IMR-90 (cell line): Measurements from ENCODE around the gene KLHDC10. TPM values are rescaled to one million over a fixed set of nuclear protein-coding genes. Genes with fewer than 3 reads are reported as not detected.

ENCODE experiments used
- ATAC-seq: fragments of 200-7000 bp; cut with Tn5 transposase; 2 replicates; pipeline ENCODE4 v1.9.1; 2020; ENCODE audit warnings: low read depth, mild to moderate bottlenecking, moderate library complexity
- BruUV-seq: library from RNA; stranded (reverse); fragments of 400-500 nt; replicated peaks from 2 replicates; lab custom pipeline; 2021; lab: Mats Ljungman, UMichigan
- CTCF ChIA-PET: fragments of 300-600 bp; formaldehyde crosslinking; extraction: SDS; loops from one replicate; lab custom pipeline; 2021; ENCODE audit warnings: antibody characterized with exemption; lab: Yijun Ruan, JAX
- POLR2A ChIA-PET: fragments of 300-600 bp; sonication (Branson Sonifier 250); formaldehyde crosslinking; loops from one replicate; lab custom pipeline; 2022; ENCODE audit warnings: antibody characterized with exemption; ENCODE audit not compliant: unreplicated experiment; lab: Charles Lee
- DNase-seq: peaks from one replicate; pipeline ENCODE4 v3.0.0; 2013
- H2AFZ ChIP-seq: replicated peaks from 2 replicates; pipeline ENCODE3; 2013; ENCODE audit warnings: low read length, mild to moderate bottlenecking; ENCODE audit not compliant: poor library complexity
- H2AK5ac ChIP-seq: 2 replicates; pipeline ENCODE4 v1.6.1; 2013; ENCODE audit warnings: low read depth, low read length, inconsistent platforms
- H2AK9ac ChIP-seq: replicated peaks from 2 replicates; pipeline ENCODE3; 2013; ENCODE audit warnings: mild to moderate bottlenecking, low read depth, low read length, moderate library complexity; ENCODE audit not compliant: poor library complexity
- H2BK120ac ChIP-seq: 2 replicates; pipeline ENCODE4 v1.6.1; 2013; ENCODE audit warnings: low read depth, low read length, inconsistent platforms
- H2BK15ac ChIP-seq: 3 replicates; pipeline ENCODE4 v1.6.1; 2013; ENCODE audit warnings: low read depth, low read length, inconsistent platforms
- H2BK20ac ChIP-seq: 2 replicates; pipeline ENCODE4 v1.6.1; 2013; ENCODE audit warnings: low read depth, mild to moderate bottlenecking, inconsistent platforms, low read length, moderate library complexity
- H2BK5ac ChIP-seq: 2 replicates; pipeline ENCODE4 v1.6.1; 2013; ENCODE audit warnings: mild to moderate bottlenecking, low read depth, low read length, inconsistent platforms; ENCODE audit not compliant: poor library complexity, severe bottlenecking
- H3K14ac ChIP-seq: replicated peaks from 2 replicates; pipeline ENCODE4 v1.6.1; 2013; ENCODE audit warnings: low read depth, low read length, inconsistent platforms
- H3K18ac ChIP-seq: 2 replicates; pipeline ENCODE4 v1.6.1; 2013; ENCODE audit warnings: low read depth, low read length, control low read depth
- H3K23ac ChIP-seq: 2 replicates; pipeline ENCODE4 v1.6.1; 2013; ENCODE audit warnings: low read depth, low read length, inconsistent platforms
- H3K27ac ChIP-seq: 2 replicates; pipeline ENCODE4 v1.5.1; 2013; ENCODE audit warnings: mild to moderate bottlenecking, control low read depth, low read length; ENCODE audit not compliant: insufficient read depth
- H3K27me3 ChIP-seq: 2 replicates; pipeline ENCODE4 v1.6.1; 2013; ENCODE audit warnings: low read length; ENCODE audit not compliant: control insufficient read depth, insufficient read depth
- H3K36me3 ChIP-seq: 2 replicates; pipeline ENCODE4 v1.6.1; 2013; ENCODE audit warnings: low read length, mixed read lengths; ENCODE audit not compliant: control insufficient read depth, insufficient read depth
- H3K4ac ChIP-seq: 2 replicates; pipeline ENCODE4 v1.6.1; 2013; ENCODE audit warnings: low read depth, low read length, inconsistent platforms
- H3K4me1 ChIP-seq: 2 replicates; pipeline ENCODE4 v1.6.1; 2013; ENCODE audit warnings: low read length, mixed read lengths; ENCODE audit not compliant: control insufficient read depth, insufficient read depth
- H3K4me2 ChIP-seq: 2 replicates; pipeline ENCODE4 v1.6.1; 2013; ENCODE audit warnings: low read depth, mild to moderate bottlenecking, control low read depth, low read length, moderate library complexity
- H3K4me3 ChIP-seq: 2 replicates; pipeline ENCODE4 v1.5.1; 2013; ENCODE audit warnings: low read depth, mild to moderate bottlenecking, control low read depth, low read length, moderate library complexity; ENCODE audit not compliant: insufficient read depth
- H3K56ac ChIP-seq: 2 replicates; pipeline ENCODE4 v1.6.1; 2013; ENCODE audit warnings: low read length, inconsistent platforms; ENCODE audit not compliant: insufficient read depth; ENCODE audit errors: extremely low read depth
- H3K79me1 ChIP-seq, 2 experiments: 2 replicates each; pipeline ENCODE4 v1.6.1; 2013; ENCODE audit warnings: low read length in 2 of 2, inconsistent platforms in 1 of 2, low read depth in 1 of 2
- H3K9ac ChIP-seq: 2 replicates; pipeline ENCODE4 v1.6.1; 2013; ENCODE audit warnings: low read depth, low read length, control low read depth
- H3K9me1 ChIP-seq: 2 replicates; pipeline ENCODE4 v1.6.1; 2013; ENCODE audit warnings: low read length, inconsistent platforms; ENCODE audit not compliant: insufficient read depth
- H3K9me3 ChIP-seq: 2 replicates; pipeline ENCODE4 v1.6.1; 2013; ENCODE audit warnings: low read length; ENCODE audit not compliant: control insufficient read depth, insufficient read depth
- H4K20me1 ChIP-seq: 2 replicates; pipeline ENCODE4 v1.6.1; 2013; ENCODE audit warnings: low read length, inconsistent platforms; ENCODE audit not compliant: insufficient read depth
- H4K5ac ChIP-seq: 2 replicates; pipeline ENCODE4 v1.6.1; 2013; ENCODE audit warnings: mild to moderate bottlenecking, low read depth, low read length, control low read depth
- H4K8ac ChIP-seq, 2 experiments: 2 replicates each; pipeline ENCODE4 v1.6.1; 2013; ENCODE audit warnings: low read depth in 2 of 2, low read length in 2 of 2, control low read depth in 1 of 2, inconsistent platforms in 1 of 2
- H4K91ac ChIP-seq: 2 replicates; pipeline ENCODE4 v1.6.1; 2013; ENCODE audit warnings: low read depth, low read length, inconsistent platforms; ENCODE audit not compliant: insufficient read depth
- BHLHE40 ChIP-seq: fragments of 150-350 bp; IDR thresholded peaks from 2 replicates; pipeline ENCODE4 v1.6.1; 2016; ENCODE audit warnings: mild to moderate bottlenecking, low read depth, low read length
- CEBPB ChIP-seq: IDR thresholded peaks from 2 replicates; pipeline ENCODE4 v1.6.1; 2012; ENCODE audit warnings: low read depth, low read length, improper control_type of control experiment
- CTCF ChIP-seq: conservative IDR thresholded peaks from 2 replicates; pipeline ENCODE4 v1.5.1; 2012; ENCODE audit warnings: mild to moderate bottlenecking, low read depth, low read length, improper control_type of control experiment
- FOS ChIP-seq: fragments of 150-350 bp; IDR thresholded peaks from 2 replicates; pipeline ENCODE4 v1.6.1; 2016; ENCODE audit warnings: low read depth, low read length
- MAFK ChIP-seq: IDR thresholded peaks from 2 replicates; pipeline ENCODE4 v1.6.1; 2012; ENCODE audit warnings: low read depth, low read length, improper control_type of control experiment
- MXI1 ChIP-seq: IDR thresholded peaks from 2 replicates; pipeline ENCODE4 v1.6.1; 2012; ENCODE audit warnings: low read depth, mild to moderate bottlenecking, low read length, moderate library complexity, borderline replicate concordance
- POLR2A ChIP-seq: IDR thresholded peaks from 2 replicates; pipeline ENCODE4 v1.6.1; 2012; ENCODE audit warnings: mild to moderate bottlenecking, low read depth, low read length
- RAD21 ChIP-seq: IDR thresholded peaks from 2 replicates; pipeline ENCODE4 v1.6.1; 2012; ENCODE audit warnings: low read length, improper control_type of control experiment
- RCOR1 ChIP-seq: IDR thresholded peaks from 2 replicates; pipeline ENCODE4 v1.6.1; 2012; ENCODE audit warnings: mild to moderate bottlenecking, low read length, improper control_type of control experiment; ENCODE audit not compliant: insufficient replicate concordance
- RFX5 ChIP-seq: IDR thresholded peaks from 2 replicates; pipeline ENCODE4 v1.8.0; 2012; ENCODE audit warnings: low read depth, mild to moderate bottlenecking, low read length, moderate library complexity
- WGBS, 2 experiments: methylation state at CpG; one replicate each; pipeline versions ENCODE4 v1.1.5 to v1.1.7; 2013; ENCODE audit warnings: missing lambda C conversion rate in 2 of 2; ENCODE audit not compliant: insufficient read length in 1 of 2; ENCODE audit errors: extremely low coverage in 2 of 2; 5-methylcytosine and 5-hydroxymethylcytosine counted together
- dilution Hi-C: fragments of 300-500 bp; cut with HindIII; formaldehyde crosslinking; loops from one replicate; pipeline ENCODE4 v1.14.3; 2018; ENCODE audit warnings: low sequenced_read_pairs; ENCODE audit not compliant: unreplicated experiment
- in situ Hi-C: fragments of 300-500 bp; cut with MboI; formaldehyde crosslinking; loops from 3 replicates; pipeline ENCODE4 v1.14.3; 2019; ENCODE audit warnings: low sequenced_read_pairs, inconsistent platforms, mixed read lengths
- intact Hi-C: fragments of 100-400 bp; cut with micrococcal nuclease; formaldehyde crosslinking; loops from 2 replicates; pipeline ENCODE4 v1.10.0; 2022
- polyA plus RNA-seq, 3 experiments: library from polyadenylated mRNA; depleted of rRNA; stranded (reverse); fragments of >200 nt; gene quantifications; 2 replicates each; pipeline ENCODE4 v1.2.3, GENCODE V29; 2012; ENCODE audit warnings: low replicate concordance in 1 of 3
- total RNA-seq: library from RNA; depleted of rRNA; stranded (reverse); fragments of >200 nt; gene quantifications from 2 replicates; pipeline ENCODE4 v1.2.3, GENCODE V29; 2012
- TF ChIP-seq, protein P1 (sequence below): fragments of 150-350 bp; IDR thresholded peaks from 2 replicates; pipeline ENCODE4 v1.6.1; 2016; ENCODE audit warnings: low read depth, mild to moderate bottlenecking, low read length, moderate library complexity, borderline replicate concordance

KLHDC10 gene
- total and polyA plus RNA-seq, 2 of the 4 experiments (the other 2 are of a cell fraction) = 12.4 to 27.1 TPM

GRCh38 chr7:130024390-130024789, 45.9 kb upstream of the KLHDC10 start:
- Histone ChIP-seq H3K27ac (no peak overlapping the region), H2BK15ac (no peak overlapping the region), H3K4me2 (no peak overlapping the region), H2AK9ac (no peak overlapping the region), H3K14ac (no peak overlapping the region), H3K27me3 (no peaks in the 10 kb centered on the region), H3K36me3 (peaks cover 46% of the 10 kb centered on the region), H3K56ac (no peak overlapping the region), H2BK20ac (no peak overlapping the region), H3K9me3 (no peaks in the 10 kb centered on the region), H2BK120ac (no peak overlapping the region), H4K91ac (no peak overlapping the region), H3K4me3 (no peak overlapping the region), H4K20me1 (no peaks in the 10 kb centered on the region), H4K5ac (no peak overlapping the region), H3K9ac (no peak overlapping the region), H2AK5ac (no peak overlapping the region), H3K18ac (no peak overlapping the region), H3K4ac (no peak overlapping the region), H3K9me1 (no peaks in the 10 kb centered on the region), H3K79me1 (peaks cover 0 to 2% of the 10 kb centered on the region in 2 experiments; a peak in 1 of 4 replicates), H3K23ac (no peak overlapping the region), H2BK5ac (no peak overlapping the region), H3K4me1 (no peaks in the 10 kb centered on the region), H2AFZ (no peak overlapping the region), H4K8ac (no peak overlapping the region)
- BruUV-seq = no TSS peak
- ATAC-seq (peak; percentile 70), DNase-seq (peak; percentile 68)
- ChIA-PET CTCF (no interaction called here), POLR2A (no interaction called here)
- dilution Hi-C loops (no loop called here), intact Hi-C loops (no loop called here), in situ Hi-C loops (loop anchor here (25.0 kb wide), 2 partner anchors 537 to 662 kb away; no protein-coding TSS in a partner anchor)
- no CpG with 5 or more reads among the region's 5 CpGs for WGBS, 2 experiments
- no peak for TF ChIP-seq POLR2A
- no peak for TF ChIP-seq CEBPB
- TF ChIP-seq MAFK = no peak
- TF ChIP-seq BHLHE40 = no peak
- TF ChIP-seq MXI1 = no peak
- no peak for TF ChIP-seq RAD21
- TF ChIP-seq RFX5 = no peak
- TF ChIP-seq RCOR1 = no peak
- TF ChIP-seq, protein P1, sequence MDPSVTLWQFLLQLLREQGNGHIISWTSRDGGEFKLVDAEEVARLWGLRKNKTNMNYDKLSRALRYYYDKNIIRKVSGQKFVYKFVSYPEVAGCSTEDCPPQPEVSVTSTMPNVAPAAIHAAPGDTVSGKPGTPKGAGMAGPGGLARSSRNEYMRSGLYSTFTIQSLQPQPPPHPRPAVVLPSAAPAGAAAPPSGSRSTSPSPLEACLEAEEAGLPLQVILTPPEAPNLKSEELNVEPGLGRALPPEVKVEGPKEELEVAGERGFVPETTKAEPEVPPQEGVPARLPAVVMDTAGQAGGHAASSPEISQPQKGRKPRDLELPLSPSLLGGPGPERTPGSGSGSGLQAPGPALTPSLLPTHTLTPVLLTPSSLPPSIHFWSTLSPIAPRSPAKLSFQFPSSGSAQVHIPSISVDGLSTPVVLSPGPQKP = no peak
- TF ChIP-seq CTCF = no peak
- no peak for TF ChIP-seq FOS
